ENCODE measurements around the gene AQP2.

AQP2 gene

DNA sequence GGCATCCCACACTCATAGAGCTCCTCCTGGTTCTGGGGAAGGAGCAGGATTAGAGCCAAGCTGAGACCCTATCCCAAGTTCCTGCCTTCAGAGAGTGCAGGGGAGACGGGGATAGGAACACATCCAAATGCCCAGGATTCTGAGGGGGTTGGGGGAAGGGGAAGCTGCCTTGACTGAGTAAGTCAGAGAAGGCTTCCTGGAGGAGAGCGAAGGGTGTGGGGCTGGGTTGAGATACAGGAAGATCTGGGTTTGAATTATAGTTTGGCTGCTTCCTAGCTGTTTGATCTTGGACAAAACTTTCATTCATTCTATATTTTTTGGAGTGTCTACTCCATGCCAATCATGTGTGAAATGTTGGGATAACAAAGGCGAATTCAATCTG, 8.0 kb upstream of the AQP2 start:
- FAIRE-seq = no peak

DNA sequence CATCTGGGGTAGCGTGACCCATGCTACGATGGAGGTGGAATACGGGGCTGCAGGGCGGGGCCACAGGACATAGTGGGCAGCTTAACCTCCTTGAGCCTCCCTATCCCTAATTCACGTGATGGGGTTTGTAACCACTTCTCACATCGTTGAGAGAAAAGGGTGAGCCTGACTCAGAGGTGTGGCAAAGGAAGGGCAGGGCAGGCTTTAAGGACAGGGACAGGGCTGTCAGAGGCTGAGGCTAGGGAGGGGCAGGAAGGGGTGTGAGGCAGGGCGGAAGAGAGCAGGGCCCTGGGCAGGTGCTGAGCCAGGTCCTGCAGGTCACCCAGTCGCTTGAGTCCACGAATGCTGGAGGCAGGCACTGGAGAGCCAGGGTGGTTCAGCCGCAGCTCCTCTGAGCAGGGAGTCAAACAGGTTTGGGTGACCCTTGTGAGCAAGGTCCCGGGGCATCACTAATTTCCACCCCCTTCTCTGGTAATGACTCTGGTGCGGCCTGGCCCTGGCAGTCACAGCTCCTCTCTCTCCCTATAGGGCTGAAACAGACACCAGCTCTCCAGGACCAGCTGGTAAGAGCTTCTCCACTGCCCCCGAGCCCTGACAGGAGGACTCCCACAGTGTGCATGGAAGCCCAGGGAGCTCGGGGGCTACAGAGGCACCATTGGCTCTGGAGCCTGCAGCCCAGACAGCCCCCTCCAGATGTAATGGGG, 7.5 kb upstream of the AQP2 start:
- FAIRE-seq = no peak

GRCh38 chr12:49943625-49943960, 6.9 kb upstream of the AQP2 start:
- no peak for FAIRE-seq

GRCh38 chr12:49944046-49944445, 6.5 kb upstream of the AQP2 start:
- no peak for FAIRE-seq

DNA sequence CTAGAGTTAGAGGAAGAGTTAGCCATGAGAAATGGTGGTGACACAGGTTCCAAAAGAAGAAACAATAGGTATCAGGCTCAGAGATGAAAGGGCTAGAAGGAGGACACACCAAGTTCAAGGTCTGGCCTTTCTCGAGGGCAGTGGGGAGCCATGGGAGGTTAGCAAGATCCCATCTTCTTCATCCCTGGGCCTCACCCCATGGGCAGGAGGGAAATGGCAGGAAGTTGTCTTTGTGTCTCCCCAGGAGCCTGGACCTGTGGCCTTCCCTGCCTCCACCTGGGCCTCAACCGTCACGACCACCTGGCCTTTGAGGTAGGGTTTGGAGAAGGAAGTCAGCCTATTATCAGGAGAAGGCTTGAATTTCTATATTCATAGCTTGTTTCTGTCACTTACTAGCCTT, 5.8 kb upstream of the AQP2 start:
- FAIRE-seq = no peak

DNA sequence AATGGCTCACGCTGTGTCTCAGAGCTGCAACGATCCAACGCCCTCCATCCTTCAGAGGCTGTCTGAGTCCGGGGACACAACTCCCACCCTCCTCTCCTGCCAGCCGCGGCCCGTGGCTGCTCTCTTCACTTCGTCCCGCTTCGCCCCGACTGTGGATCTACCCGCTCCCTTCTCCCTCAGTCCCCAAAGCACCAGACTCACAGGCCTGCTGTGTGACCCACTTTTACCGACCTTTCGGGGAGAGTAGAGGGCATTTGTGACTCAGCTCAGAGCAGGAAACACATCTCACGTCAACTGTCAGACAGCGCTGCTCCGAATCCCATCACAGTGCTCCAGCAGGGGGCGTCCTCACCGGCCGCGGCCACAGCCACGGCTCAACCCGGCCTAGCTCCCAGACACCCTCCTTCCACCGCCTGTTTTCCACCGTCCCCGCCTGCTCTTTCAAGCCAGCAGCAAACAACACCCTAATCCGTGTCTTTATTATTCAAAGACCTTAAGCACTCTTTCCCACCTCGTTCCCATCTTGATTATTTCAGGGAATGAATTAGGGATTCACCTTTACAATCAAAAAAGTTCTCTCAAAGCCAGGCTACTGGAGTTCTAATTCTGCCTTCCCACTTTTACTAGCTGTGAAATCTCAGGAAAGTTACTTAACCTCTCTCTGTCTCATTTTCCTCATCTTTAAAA, 5.0 kb upstream of the AQP2 start:
- FAIRE-seq = no peak

- FAIRE-seq = no peak
Observed at GRCh38 chr12:49946086-49946485, 4.5 kb upstream of the AQP2 start.

GRCh38 chr12:49946497-49946896, 4.0 kb upstream of the AQP2 start:
- FAIRE-seq = no peak

GRCh38 chr12:49947593-49948226, 2.8 kb upstream of the AQP2 start:
- no peak for FAIRE-seq

DNA sequence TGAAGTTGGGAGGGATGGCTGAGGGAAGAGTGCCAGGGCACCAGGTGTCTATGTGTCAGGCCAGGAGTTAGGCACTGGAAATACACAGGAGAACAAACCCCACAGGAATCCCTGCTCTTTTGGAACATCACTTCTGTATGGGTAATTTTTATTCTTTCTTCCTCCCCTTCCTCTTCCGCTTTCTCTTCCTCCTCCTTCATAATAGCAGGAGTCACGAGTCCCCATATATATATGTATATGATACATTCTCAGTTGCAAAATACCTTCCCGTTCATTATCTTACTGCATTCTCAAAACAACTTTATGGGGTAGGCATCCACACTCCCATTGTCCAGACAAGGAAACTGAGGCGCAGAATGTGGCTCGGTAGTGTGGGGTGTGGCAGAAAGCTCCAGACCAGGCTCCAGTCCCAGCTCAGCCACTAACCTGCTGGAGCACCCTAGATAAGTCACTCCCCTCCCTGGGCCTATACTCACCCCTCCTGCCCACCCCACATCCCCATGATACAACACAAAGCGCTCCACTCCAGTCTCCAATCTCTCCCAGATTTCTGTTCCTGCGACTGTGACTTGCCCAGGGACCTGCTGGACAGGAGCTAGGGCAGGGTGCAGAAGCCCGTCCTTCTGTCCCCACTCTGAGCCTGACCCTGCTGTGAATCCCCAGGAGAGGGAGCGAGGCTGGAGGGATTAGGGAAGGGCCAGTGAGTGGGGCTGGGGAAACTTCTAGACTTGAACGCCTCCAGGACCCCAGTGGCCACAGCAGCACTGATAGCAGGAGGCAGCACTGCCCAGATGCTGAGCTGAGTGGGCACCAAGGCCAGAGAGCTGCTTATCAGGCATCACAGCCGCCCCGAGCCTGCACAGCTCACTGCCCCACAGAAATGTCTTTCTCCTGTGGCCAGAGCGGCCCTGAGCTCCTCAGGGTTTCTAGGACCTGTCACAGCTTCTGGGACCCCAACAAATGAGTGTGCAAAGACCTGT, 1.4 kb upstream of the AQP2 start:
- no peak for FAIRE-seq

- FAIRE-seq = no peak
Observed at GRCh38 chr12:49949866-49950265, 671 bp upstream of the AQP2 start.

- no peak for FAIRE-seq
Observed at GRCh38 chr12:49951411-49952240, 1.1 kb downstream of the AQP2 start.

DNA sequence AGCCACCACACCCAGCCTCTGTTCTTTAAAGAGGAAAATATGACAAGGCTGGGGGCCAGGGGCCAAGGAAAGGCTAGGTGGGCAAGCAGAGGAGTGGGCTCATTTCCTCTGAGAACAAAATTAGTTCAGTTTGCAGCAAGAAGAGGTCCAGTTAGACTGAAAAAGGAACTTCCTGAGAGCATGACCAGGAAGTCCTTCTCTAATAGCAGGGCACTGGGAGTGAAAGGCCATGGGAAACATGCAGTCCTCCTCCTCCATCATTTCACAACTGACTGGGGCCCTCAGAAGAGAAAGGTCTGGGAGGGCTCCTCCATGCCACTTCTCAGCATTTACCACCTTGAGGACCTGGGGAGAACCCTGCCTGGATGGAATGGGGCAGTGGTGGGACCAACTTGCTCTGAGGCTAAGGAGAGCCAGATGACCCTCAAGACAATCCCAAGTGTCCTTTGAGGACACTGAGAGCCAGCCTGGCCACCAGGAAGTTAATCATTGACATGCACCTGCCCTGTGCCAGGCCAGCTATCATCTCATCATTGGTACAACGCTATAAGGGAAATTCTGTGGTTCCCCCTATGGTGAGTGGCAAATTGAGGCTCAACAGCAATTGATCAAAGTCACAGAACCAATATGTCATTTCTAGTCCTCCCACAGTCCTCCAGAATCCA, 2.0 kb downstream of the AQP2 start:
- FAIRE-seq = no peak

GRCh38 chr12:49953151-49953550, 2.6 kb downstream of the AQP2 start:
- FAIRE-seq = no peak

DNA sequence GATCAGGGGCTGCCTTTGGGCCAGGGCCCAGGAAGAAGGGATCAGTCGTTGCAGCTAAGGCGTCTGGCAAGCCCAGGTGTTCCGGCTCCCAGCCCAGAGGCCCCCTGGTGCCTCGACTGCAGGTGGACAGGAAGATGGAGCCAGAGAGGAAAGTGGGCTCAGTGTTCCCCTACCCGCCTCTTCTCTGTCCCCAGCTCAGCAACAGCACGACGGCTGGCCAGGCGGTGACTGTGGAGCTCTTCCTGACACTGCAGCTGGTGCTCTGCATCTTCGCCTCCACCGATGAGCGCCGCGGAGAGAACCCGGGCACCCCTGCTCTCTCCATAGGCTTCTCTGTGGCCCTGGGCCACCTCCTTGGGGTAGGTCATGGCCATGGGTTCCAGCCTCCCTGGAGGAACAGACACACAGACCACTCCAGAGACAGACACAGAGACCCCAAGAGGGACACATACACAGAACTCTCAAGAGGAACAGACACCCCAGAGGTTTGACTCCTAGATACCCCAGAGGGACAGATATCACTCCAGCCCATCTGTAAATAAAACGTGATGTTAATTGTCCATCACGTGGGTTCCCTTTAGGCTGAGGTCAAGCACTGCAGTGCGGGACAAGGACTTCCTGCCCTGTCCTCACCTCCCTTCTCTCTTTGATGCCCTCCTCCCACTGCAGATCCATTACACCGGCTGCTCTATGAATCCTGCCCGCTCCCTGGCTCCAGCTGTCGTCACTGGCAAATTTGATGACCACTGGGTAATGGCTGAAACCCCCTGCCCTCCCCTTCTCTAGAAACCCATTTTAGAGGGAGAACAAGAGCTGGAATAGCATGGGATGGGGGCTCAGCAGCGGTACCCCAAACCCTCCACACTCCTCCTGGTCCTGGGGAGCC, 3.7 kb downstream of the AQP2 start:
- no peak for FAIRE-seq

- no peak for FAIRE-seq
Observed at GRCh38 chr12:49954863-49955830, 4.6 kb downstream of the AQP2 start.

- FAIRE-seq = no peak
Observed at GRCh38 chr12:49955899-49956662, 5.5 kb downstream of the AQP2 start.
